ENCODE measurements around the gene KAT6B.

The KAT6B gene

DNA sequence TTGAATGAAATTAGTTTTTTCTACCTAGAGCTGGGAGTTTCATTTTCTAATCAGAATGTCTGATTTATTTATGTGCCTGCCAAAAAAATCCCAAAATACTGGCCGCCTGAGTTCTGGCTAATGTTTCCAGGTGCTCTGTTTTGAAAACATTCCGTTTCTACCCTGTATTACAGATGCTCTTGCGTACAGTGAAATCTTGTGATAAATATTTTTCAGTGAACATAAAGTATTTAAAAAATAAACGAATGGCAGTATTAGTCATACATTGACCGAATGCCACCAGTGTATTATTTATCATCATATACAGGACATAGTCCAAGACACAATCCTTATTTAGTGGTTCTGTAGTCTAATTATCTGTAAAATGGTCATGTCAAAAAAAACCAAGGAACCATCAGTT is 102.8 kb downstream of the KAT6B start:
- no peak for DNase-seq (ENCODE audit: low spot score)
- no peak for TF ChIP-seq CTCF (IDR thresholded peaks at IDR 0.05; ENCODE audit: extremely low read depth, missing control alignments)

DNA sequence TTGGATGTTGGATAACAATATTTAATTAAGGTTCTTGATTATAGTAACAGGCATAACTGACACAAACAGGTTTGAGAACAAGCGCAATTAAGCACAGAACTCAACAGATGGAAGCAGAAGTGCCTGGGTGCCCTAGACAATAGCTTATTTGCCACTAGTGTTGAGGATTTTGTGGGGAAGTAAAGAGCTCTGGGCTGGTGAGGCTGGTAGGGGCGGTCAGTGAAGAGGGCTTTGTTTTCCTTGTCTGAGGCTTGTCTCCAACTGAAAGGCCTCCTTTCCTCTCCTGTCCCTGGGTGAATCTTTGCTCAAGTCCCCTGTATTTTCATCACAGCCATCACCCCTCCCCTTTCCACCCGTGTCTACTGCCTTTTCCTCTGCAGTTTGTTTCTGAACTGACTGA is 104.6 kb downstream of the KAT6B start:
- TF ChIP-seq CTCF (IDR thresholded peaks at IDR 0.05; ENCODE audit: extremely low read depth, missing control alignments): no peak
- DNase-seq (ENCODE audit: low spot score): no peak

GRCh38 chr10:74932648-74933047 is 106.2 kb downstream of the KAT6B start:
- no peak for DNase-seq (ENCODE audit: low spot score)
- TF ChIP-seq CTCF (IDR thresholded peaks at IDR 0.05; ENCODE audit: extremely low read depth, missing control alignments): no peak

GRCh38 chr10:74934100-74934812 is 107.9 kb downstream of the KAT6B start:
- TF ChIP-seq CTCF (IDR thresholded peaks at IDR 0.05; ENCODE audit: extremely low read depth, missing control alignments): no peak
- no peak for DNase-seq (ENCODE audit: low spot score)

- no peak for DNase-seq (ENCODE audit: low spot score)
- TF ChIP-seq CTCF (IDR thresholded peaks at IDR 0.05; ENCODE audit: extremely low read depth, missing control alignments): no peak
Measured at GRCh38 chr10:74936577-74937265, 110.3 kb downstream of the KAT6B start.

DNA sequence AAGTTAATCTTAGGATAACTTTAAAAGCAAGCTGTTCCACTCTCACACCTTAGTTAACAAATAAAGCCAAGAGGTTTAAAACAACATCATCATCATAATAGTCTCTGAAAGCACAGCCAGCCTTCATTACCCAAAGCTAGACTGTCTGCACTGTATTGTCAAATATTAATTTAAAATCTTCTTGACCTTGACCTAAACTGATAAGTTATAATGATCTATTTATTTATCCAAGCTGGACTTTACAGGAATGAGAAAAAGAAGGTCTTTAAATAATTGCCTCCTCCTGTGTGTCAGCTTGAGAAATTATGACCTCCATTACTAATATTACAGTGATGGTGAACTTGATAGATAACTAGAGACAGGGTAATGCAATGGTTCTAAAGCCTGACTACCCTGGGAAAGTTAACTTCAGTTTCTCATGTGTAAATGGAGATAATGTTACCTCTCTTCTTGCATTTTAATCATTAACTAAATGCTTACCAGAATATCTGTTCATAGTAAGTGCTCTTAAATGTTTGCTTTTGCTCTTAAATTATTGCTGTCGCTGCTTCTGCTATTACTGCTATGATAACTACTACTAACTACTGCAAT is 111.0 kb downstream of the KAT6B start:
- no peak for TF ChIP-seq CTCF (IDR thresholded peaks at IDR 0.05; ENCODE audit: extremely low read depth, missing control alignments)

GRCh38 chr10:74944205-74944604 is 117.8 kb downstream of the KAT6B start:
- DNase-seq (ENCODE audit: low spot score): no peak
- TF ChIP-seq CTCF (IDR thresholded peaks at IDR 0.05; ENCODE audit: extremely low read depth, missing control alignments): no peak

More for the DNA sequence above, 111.0 kb downstream of the KAT6B start:
- no peak for DNase-seq (ENCODE audit: low spot score)

Measured in GM20000 (cell line).